GM18951 (cell line): ENCODE measurements around the gene PPP2R2D.

Experiments
- POLR2A ChIP-seq: IDR thresholded peaks from 4 replicates; pipeline ENCODE4 v1.6.1; 2011; ENCODE audit warnings: mild to moderate bottlenecking; ENCODE audit not compliant: insufficient read length, insufficient read depth; ENCODE audit errors: extremely low read depth
- in situ Hi-C: fragments of 300-500 bp; cut with MboI; formaldehyde crosslinking; loops from one replicate; pipeline ENCODE4 v1.12.0; 2022; ENCODE audit warnings: low sequenced_read_pairs, mixed read lengths, inconsistent platforms; ENCODE audit not compliant: unreplicated experiment

PPP2R2D gene

GRCh38 chr10:131900350-131901152 lies at the start of gene PPP2R2D:
Gene PPP2R2D, plus strand, starts transcription at chr10:131901008. Its CDS starts 141 bp downstream, at chr10:131901149.
- in situ Hi-C loops: no loop called here

GRCh38 chr10:131851346-131851745 lies 49.5 kb upstream of the PPP2R2D start:
- no peak for TF ChIP-seq POLR2A
- in situ Hi-C loops: no loop called here

More at GRCh38 chr10:131900350-131901152, at the start of gene PPP2R2D:
- peak; percentile 59 for TF ChIP-seq POLR2A

GRCh38 chr10:131852176-131852822 lies 48.5 kb upstream of the PPP2R2D start:
- no peak for TF ChIP-seq POLR2A
- in situ Hi-C loops: no loop called here

- in situ Hi-C loops: no loop called here
- TF ChIP-seq POLR2A: no peak
These were observed 47.8 kb upstream of the PPP2R2D start for GRCh38 chr10:131852823-131853609.

GRCh38 chr10:131853610-131853964 lies 47.2 kb upstream of the PPP2R2D start:
- no peak for TF ChIP-seq POLR2A
- in situ Hi-C loops: no loop called here

GRCh38 chr10:131854579-131855335 lies 46.1 kb upstream of the PPP2R2D start:
- no peak for TF ChIP-seq POLR2A
- in situ Hi-C loops: no loop called here

- in situ Hi-C loops: no loop called here
- no peak for TF ChIP-seq POLR2A
These were observed 45.1 kb upstream of the PPP2R2D start for GRCh38 chr10:131855461-131856401.

GRCh38 chr10:131856441-131857094 lies 44.2 kb upstream of the PPP2R2D start:
- in situ Hi-C loops: no loop called here

GRCh38 chr10:131857156-131858117 lies 43.4 kb upstream of the PPP2R2D start:
- in situ Hi-C loops: no loop called here
- no peak for TF ChIP-seq POLR2A

More at GRCh38 chr10:131856441-131857094, 44.2 kb upstream of the PPP2R2D start:
- TF ChIP-seq POLR2A: no peak

GRCh38 chr10:131858118-131858515 lies 42.7 kb upstream of the PPP2R2D start:
- in situ Hi-C loops: no loop called here
- no peak for TF ChIP-seq POLR2A

- in situ Hi-C loops: no loop called here
- no peak for TF ChIP-seq POLR2A
These were observed 42.0 kb upstream of the PPP2R2D start for GRCh38 chr10:131858583-131859340.
